Fibroblast of the aortic adventitia (primary cell): ENCODE results near the gene CES4A. TPM values are rescaled to one million over a fixed set of nuclear protein-coding genes. Genes with fewer than 3 reads are reported as not detected.

Experiments
- DNase-seq: peaks from one replicate; pipeline ENCODE4 v3.0.0-alpha.2; 2010; ENCODE audit warnings: low read depth
- H3K4me3 ChIP-seq: 2 replicates; pipeline ENCODE4 v1.5.1; 2011; ENCODE audit warnings: low read depth, mild to moderate bottlenecking, control low read depth, low read length, moderate library complexity
- CTCF ChIP-seq: IDR thresholded peaks from 2 replicates; pipeline ENCODE4 v1.5.1; 2011; ENCODE audit warnings: mild to moderate bottlenecking, low read length, control low read depth, inconsistent platforms; ENCODE audit not compliant: insufficient read depth
- total RNA-seq: library from RNA; depleted of rRNA; stranded (reverse); fragments of >200 nt; gene quantifications from 2 replicates; pipeline ENCODE4 v1.2.3, GENCODE V29; 2012; ENCODE audit warnings: low replicate concordance

CES4A gene
- total RNA-seq, 1 donor, result 2.2 TPM

- no peak for DNase-seq
- no peak overlapping the region for H3K4me3 ChIP-seq
- no peak for TF ChIP-seq CTCF
Observed at GRCh38 chr16:67015313-67015731, 26.9 kb downstream of the CES4A start.

GRCh38 chr16:67016143-67016542 lies 27.8 kb downstream of the CES4A start:
- DNase-seq, result no peak
- H3K4me3 ChIP-seq, result no peak overlapping the region
- TF ChIP-seq CTCF, result no peak

DNA sequence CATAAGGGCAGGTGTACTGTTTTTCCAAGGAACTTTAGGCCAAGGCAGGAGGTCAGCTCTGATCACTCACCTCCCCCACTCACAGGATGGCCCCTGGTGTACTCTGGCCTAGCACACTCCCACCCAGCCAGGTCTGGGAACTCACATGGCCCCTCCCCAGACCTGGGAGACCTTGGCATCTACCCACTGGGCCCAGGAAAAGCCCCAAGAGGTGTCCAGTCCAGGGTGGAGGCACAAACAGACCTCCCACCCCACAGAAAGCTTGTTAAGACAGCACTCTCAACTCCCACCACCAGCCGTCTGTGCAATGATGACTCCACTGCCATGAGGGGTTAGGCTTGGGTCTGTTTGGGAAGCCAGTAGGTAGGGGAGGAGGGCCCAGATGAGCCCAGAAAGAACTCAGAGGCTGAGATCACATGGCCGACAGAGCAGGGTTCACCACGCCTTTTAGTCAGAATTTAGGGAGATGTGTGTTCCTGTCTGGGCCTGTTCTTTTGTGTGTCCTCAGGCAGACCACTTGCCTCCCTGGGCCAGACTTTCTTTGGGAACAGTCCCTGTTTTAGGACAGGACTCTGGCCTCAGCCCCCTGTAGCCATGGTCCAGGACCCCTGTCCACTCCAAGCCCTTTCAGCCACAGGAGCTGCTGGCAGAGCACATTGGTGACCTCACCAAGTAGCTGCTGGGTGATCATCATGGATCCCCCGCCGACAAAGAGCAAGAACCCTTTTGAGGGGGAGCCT lies 28.5 kb downstream of the CES4A start:
- H3K4me3 ChIP-seq, result no peak overlapping the region
- no peak for TF ChIP-seq CTCF
- no peak for DNase-seq

DNA sequence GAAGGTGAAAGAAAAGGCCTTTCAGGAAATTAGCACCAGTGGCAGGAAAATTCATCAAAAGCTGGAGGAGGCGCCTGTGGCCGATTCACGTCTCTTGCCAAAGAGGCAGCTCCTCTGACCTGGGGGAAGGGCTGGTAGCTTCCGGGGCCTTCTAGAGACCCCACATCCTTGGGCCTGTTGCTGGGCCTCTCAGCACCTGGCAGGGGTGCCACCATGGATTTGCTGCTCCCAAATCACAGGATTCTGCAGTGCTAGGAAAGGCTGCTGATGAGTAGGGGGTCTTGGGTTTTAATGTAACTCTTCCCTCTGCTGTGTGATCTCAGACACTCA lies 29.0 kb downstream of the CES4A start:
- H3K4me3 ChIP-seq, result no peak overlapping the region
- TF ChIP-seq CTCF, result no peak
- no peak for DNase-seq

DNA sequence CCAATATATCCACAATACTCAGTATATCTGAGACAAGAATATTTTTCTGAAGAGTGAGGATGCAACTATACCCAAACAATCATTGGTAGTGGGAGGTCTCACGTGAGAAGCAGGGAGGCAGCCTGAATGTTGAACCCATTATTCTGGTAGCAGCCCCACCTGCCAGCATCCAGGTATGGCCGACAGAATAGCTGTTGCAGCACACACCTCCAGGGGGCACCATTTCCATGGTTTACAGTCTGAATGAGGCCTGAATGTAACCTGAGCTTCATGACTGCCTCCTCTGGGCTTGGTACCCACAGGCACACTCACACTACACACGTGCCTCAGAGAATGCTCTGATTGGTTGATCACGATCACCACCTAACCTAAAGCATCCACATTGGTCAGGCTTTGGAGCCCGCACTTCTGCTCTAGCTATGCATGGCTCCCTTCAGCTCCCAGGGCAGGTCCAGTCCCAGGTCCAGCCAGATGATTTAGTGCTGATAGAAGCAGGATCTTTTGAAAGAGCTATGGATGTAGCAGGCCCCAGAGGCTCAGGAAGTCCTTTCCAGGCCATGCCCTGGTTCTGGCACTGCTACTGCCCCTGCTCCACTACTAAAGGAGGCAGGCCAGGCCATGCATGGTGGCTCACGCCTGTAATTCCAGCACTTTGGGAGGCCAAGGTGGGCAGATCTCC lies 29.6 kb downstream of the CES4A start:
- peak; percentile 69 for TF ChIP-seq CTCF
- DNase-seq, result peak; percentile 92
- no peak overlapping the region for H3K4me3 ChIP-seq

DNA sequence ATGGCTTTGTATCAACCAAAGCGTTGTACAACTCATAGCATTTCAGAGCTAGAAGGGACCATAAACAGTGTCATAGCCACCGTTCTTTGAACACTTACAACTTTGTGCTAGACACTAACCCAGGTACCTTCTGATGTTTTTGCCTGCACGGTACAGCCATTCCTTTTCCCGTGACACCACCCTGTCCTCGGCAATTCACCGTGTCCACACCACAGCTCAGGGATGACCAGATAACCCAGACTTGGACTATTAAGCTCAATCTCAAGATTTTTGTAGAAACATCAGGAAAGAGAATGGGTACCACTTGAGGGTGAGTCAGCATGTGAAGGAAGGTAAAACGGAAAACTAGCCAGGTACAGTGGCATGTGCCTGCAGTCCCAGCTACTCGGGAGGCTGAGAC lies 30.8 kb downstream of the CES4A start:
- no peak overlapping the region for H3K4me3 ChIP-seq
- no peak for TF ChIP-seq CTCF
- DNase-seq, result no peak
